DND-41 (cell line): Measurements from ENCODE around the gene TMOD3.

Experiments used
- EZH2 ChIP-seq: IDR thresholded peaks from 3 replicates; pipeline ENCODE4 v1.6.1; 2012; ENCODE audit warnings: borderline replicate concordance, low read depth, mild to moderate bottlenecking, moderate library complexity, low read length, inconsistent platforms; ENCODE audit not compliant: severe bottlenecking
- TF ChIP-seq, protein P1 (sequence below): IDR thresholded peaks from 2 replicates; pipeline ENCODE4 v1.5.1; 2012; ENCODE audit warnings: borderline replicate concordance, low read length, moderate library complexity, mild to moderate bottlenecking; ENCODE audit not compliant: poor library complexity, severe bottlenecking; ENCODE audit errors: extremely low read depth

DNA sequence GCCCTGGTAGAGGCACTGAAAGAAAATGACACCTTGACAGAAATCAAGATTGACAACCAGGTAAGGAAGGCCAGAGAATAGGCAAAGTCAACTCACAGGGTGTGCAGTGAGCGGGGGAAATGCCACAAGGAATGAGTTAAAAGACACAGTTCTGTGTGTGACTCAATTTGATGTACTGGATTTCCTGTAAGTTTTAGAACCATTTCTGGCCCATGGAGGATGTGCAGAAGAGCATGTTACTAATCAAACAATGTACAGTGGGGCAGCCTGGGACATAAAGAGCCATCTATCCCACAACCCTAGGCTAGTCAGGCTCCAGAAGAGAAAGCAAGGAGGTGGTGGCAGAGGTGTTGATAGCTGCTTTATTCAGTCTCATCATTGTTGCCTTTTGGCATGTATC is 31.2 kb upstream of the TMOD3 start:
- TF ChIP-seq, protein P1, sequence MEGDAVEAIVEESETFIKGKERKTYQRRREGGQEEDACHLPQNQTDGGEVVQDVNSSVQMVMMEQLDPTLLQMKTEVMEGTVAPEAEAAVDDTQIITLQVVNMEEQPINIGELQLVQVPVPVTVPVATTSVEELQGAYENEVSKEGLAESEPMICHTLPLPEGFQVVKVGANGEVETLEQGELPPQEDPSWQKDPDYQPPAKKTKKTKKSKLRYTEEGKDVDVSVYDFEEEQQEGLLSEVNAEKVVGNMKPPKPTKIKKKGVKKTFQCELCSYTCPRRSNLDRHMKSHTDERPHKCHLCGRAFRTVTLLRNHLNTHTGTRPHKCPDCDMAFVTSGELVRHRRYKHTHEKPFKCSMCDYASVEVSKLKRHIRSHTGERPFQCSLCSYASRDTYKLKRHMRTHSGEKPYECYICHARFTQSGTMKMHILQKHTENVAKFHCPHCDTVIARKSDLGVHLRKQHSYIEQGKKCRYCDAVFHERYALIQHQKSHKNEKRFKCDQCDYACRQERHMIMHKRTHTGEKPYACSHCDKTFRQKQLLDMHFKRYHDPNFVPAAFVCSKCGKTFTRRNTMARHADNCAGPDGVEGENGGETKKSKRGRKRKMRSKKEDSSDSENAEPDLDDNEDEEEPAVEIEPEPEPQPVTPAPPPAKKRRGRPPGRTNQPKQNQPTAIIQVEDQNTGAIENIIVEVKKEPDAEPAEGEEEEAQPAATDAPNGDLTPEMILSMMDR = no peak
- TF ChIP-seq EZH2 = no peak
